Measurements from ENCODE around the gene RUSF1. TPM values are rescaled to one million over a fixed set of nuclear protein-coding genes. Genes with fewer than 3 reads are reported as not detected.
"Not testable (repeated sequence)": the region's sequence is repeated elsewhere in the genome, so short reads cannot be mapped to it uniquely, and the experiment has no call there.

RUSF1 gene
- total RNA-seq, 2 experiments from 2014 or later, result 35.8 to 36.7 TPM

DNA sequence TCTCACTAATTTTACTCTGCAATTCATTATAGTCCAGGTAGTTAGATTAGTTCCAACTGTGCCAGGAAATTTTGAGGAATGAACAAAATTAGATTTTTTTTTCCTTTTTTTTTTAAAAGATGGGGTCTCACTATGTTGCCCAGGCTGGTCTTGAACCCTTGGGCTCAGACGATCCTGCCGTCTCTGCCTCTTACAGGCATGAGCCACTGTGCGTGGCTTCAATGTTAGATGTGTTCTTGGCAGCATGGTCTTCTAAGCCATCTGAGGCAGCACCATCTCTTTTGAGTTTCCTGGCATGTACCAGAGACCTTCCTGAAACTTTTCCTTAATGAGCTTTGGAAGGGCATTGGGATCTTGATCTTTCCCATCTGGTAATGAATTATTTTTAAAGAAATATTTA is 16.9 kb upstream of the RUSF1 start:
- no peak overlapping the region for H3K27ac Mint-ChIP-seq
- H3K4me1 Mint-ChIP-seq (ENCODE audit: low read depth), result peaks cover 16% of the 10 kb centered on the region
- DNase-seq (no peak), ATAC-seq (no peak)
- no peak overlapping the region for H3K4me3 Mint-ChIP-seq
- POLR2A ChIA-PET, result no interaction called here
- TF ChIP-seq, protein P1, sequence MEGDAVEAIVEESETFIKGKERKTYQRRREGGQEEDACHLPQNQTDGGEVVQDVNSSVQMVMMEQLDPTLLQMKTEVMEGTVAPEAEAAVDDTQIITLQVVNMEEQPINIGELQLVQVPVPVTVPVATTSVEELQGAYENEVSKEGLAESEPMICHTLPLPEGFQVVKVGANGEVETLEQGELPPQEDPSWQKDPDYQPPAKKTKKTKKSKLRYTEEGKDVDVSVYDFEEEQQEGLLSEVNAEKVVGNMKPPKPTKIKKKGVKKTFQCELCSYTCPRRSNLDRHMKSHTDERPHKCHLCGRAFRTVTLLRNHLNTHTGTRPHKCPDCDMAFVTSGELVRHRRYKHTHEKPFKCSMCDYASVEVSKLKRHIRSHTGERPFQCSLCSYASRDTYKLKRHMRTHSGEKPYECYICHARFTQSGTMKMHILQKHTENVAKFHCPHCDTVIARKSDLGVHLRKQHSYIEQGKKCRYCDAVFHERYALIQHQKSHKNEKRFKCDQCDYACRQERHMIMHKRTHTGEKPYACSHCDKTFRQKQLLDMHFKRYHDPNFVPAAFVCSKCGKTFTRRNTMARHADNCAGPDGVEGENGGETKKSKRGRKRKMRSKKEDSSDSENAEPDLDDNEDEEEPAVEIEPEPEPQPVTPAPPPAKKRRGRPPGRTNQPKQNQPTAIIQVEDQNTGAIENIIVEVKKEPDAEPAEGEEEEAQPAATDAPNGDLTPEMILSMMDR (IDR thresholded peaks at IDR 0.05), result no peak
- peaks cover 20% of the 10 kb centered on the region for H3K27me3 Mint-ChIP-seq
- no peaks in the 10 kb centered on the region for H3K36me3 Mint-ChIP-seq (ENCODE audit: low read depth)
- CTCF ChIA-PET, result no interaction called here
- H3K9me3 Mint-ChIP-seq, result no peaks in the 10 kb centered on the region
- intact Hi-C loops (cut with micrococcal nuclease), result no loop called here

DNA sequence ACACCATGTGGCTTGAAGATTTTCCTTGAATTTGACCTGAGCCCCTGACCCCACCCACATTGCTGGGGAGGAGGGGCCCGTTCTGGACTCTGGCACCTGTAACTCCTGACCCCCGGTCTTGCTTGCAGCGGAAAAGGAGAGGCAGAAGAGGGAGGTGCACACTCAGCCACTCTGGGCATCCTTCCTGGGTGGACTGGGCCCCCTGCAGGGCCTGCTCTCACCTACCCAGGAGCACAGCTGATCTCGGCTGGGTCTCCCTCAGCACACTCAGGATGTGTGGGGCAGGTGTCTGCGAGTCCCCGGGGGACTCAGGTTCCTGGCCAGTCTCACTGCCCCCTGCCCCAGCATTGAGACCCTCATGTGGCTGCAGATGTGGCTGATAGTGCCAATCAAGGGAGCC is 15.6 kb upstream of the RUSF1 start:
- POLR2A ChIA-PET; intact Hi-C loops (cut with micrococcal nuclease); CTCF ChIA-PET; ATAC-seq; H3K4me3 Mint-ChIP-seq; DNase-seq; H3K36me3 Mint-ChIP-seq (ENCODE audit: low read depth); H3K9me3 Mint-ChIP-seq; H3K27ac Mint-ChIP-seq: not testable (repeated sequence)
- peaks cover 11% of the 10 kb centered on the region for H3K4me1 Mint-ChIP-seq (ENCODE audit: low read depth)
- peaks cover 11% of the 10 kb centered on the region for H3K27me3 Mint-ChIP-seq

DNA sequence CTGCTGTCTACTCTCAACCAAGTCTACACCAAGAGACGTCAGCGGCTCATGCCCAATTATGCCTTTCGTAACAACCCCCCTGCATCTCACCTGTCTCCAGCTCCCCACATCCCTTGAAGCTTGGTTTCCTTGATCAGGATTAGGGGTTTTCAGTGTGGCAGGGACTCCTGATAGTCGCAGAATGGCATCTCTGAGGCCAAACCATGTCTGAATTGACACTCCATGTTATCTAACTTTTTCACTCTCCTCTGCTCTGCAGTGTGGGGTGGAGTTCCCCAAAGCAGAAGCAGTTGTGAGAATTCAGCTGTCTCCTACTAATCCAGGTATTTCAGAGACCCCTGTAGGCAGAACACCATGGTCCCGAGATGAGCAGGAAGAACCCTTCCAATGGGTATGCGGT is 13.9 kb upstream of the RUSF1 start:
- no peak for DNase-seq
- H3K4me1 Mint-ChIP-seq (ENCODE audit: low read depth), result no peaks in the 10 kb centered on the region
- no peak for ATAC-seq
- ChIA-PET POLR2A (no interaction called here), CTCF (no interaction called here)
- H3K36me3 Mint-ChIP-seq (ENCODE audit: low read depth), result no peaks in the 10 kb centered on the region
- TF ChIP-seq, protein P1 (IDR thresholded peaks at IDR 0.05), result no peak
- peaks cover 6% of the 10 kb centered on the region for H3K9me3 Mint-ChIP-seq
- H3K27ac Mint-ChIP-seq, result no peak overlapping the region
- intact Hi-C loops (cut with micrococcal nuclease), result no loop called here
- H3K27me3 Mint-ChIP-seq, result no peaks in the 10 kb centered on the region
- no peak overlapping the region for H3K4me3 Mint-ChIP-seq

DNA sequence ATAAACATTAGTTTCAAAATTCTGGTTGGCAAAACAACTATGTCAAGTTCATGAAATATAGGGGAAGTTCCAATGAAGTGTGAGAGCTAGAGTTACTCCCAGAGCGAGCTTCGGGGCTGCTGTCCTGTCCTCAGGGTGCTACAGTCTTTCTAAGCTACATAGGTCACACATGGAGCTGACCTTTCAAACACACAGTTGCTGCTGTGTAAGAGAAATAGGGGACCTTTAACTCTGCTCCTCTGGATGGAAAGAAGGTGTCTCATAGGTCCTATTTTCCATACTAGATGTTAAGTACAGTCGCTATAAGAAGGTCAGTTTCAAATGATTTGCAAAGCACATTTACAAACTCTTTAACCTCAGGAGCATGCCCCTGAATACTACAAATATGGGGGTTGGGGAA is 13.2 kb upstream of the RUSF1 start:
- ChIA-PET POLR2A (no interaction called here), CTCF (no interaction called here)
- no peaks in the 10 kb centered on the region for H3K36me3 Mint-ChIP-seq (ENCODE audit: low read depth)

DNA sequence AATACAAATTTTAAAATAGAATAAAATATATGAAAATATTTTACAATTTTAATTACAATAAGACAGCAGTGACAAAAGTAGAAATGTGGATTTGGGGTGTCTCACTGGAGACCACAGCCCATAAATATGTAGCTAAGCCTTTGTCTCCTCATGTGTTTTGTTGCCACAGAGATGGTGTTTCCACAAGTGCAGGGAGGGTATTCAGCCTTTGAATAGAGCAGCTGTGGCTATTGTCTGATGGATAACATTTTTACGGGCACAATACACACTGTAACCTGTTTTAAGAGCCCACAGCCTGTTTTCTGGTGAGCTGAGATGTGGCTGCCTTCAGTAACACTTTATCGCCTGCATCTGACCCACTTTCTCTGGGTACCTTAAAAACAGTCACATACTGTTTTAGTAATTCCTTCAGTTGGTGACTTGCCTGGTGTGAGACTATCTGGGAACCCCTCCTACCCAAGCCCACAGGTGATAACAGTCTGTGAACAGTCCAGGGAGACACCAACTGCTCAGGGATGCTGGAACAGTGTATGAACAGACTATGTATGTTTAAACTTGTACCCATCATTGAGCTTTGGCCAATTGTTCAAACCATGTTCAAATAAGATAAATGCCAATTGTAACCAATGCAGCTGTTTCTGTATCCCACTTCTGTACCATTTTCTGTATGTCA is 11.7 kb upstream of the RUSF1 start:
- no peaks in the 10 kb centered on the region for H3K27me3 Mint-ChIP-seq
- CTCF ChIA-PET, result no interaction called here

More for the DNA sequence above, 13.2 kb upstream of the RUSF1 start:
- TF ChIP-seq, protein P1 (IDR thresholded peaks at IDR 0.05), result no peak
- Mint-ChIP-seq H3K4me1 (ENCODE audit: low read depth) (no peaks in the 10 kb centered on the region), H3K27ac (no peak overlapping the region), H3K9me3 (peaks cover 6% of the 10 kb centered on the region), H3K4me3 (no peak overlapping the region), H3K27me3 (no peaks in the 10 kb centered on the region)
- no peak for ATAC-seq
- intact Hi-C loops (cut with micrococcal nuclease), result no loop called here
- DNase-seq, result no peak

More for the DNA sequence above, 11.7 kb upstream of the RUSF1 start:
- Mint-ChIP-seq H3K4me3 (no peak overlapping the region), H3K9me3 (peaks cover 6% of the 10 kb centered on the region), H3K36me3 (ENCODE audit: low read depth) (no peaks in the 10 kb centered on the region), H3K27ac (no peak overlapping the region), H3K4me1 (ENCODE audit: low read depth) (no peaks in the 10 kb centered on the region)
- intact Hi-C loops (cut with micrococcal nuclease), result no loop called here
- POLR2A ChIA-PET, result interaction anchor here (0.8 kb wide), 1 partner anchor 9 kb away, joined by 3 read pairs; no protein-coding TSS in a partner anchor
- DNase-seq (no peak), ATAC-seq (no peak)
- TF ChIP-seq, protein P1 (IDR thresholded peaks at IDR 0.05), result no peak
